Liver (tissue), 9 donors: ENCODE measurements around the gene EPB41L2. TPM values are rescaled to one million over a fixed set of nuclear protein-coding genes. Genes with fewer than 3 reads are reported as not detected.

Source experiments
- DNase-seq: peaks from one replicate; pipeline ENCODE4 v3.0.0-alpha.2; 2017; ENCODE audit warnings: low spot score
- H3K27ac ChIP-seq, 2 donors: one replicate each; pipeline ENCODE4 v1.7.0; 2013; ENCODE audit warnings: inconsistent platforms in 2 of 2, low read length in 2 of 2, control low read depth in 1 of 2, low read depth in 1 of 2, mild to moderate bottlenecking in 1 of 2
- H3K27me3 ChIP-seq, 4 donors: one replicate each; pipeline versions ENCODE4 v1.6.1 to v1.7.0; 2013; ENCODE audit warnings: low read length in 3 of 4, inconsistent platforms in 1 of 4, mild to moderate bottlenecking in 1 of 4, moderate library complexity in 1 of 4; ENCODE audit not compliant: control insufficient read depth in 4 of 4, insufficient read depth in 4 of 4
- H3K36me3 ChIP-seq, 4 donors: one replicate each; pipeline versions ENCODE4 v1.6.1 to v1.7.0; 2013; ENCODE audit warnings: low read length in 3 of 4, mild to moderate bottlenecking in 3 of 4, low read depth in 1 of 4, moderate library complexity in 1 of 4; ENCODE audit not compliant: control insufficient read depth in 4 of 4, insufficient read depth in 3 of 4
- H3K4me1 ChIP-seq, 4 donors: one replicate each; pipeline versions ENCODE4 v1.6.1 to v1.7.0; 2013; ENCODE audit warnings: low read length in 3 of 4, mild to moderate bottlenecking in 3 of 4, moderate library complexity in 1 of 4; ENCODE audit not compliant: control insufficient read depth in 4 of 4, insufficient read depth in 4 of 4
- H3K4me3 ChIP-seq, 3 donors: one replicate each; pipeline versions ENCODE4 v1.6.1 to v1.7.0; 2013; ENCODE audit warnings: low read length in 3 of 3, control low read depth in 1 of 3, low read depth in 1 of 3, mild to moderate bottlenecking in 1 of 3
- H3K9ac ChIP-seq, 2 donors: one replicate each; pipeline ENCODE4 v1.7.0; 2013; ENCODE audit warnings: low read length in 2 of 2, mild to moderate bottlenecking in 2 of 2, moderate library complexity in 2 of 2, control low read depth in 1 of 2, low read depth in 1 of 2
- H3K9me3 ChIP-seq, 4 donors: one replicate each; pipeline versions ENCODE4 v1.6.1 to v1.7.0; 2013; ENCODE audit warnings: low read length in 3 of 4; ENCODE audit not compliant: control insufficient read depth in 4 of 4
- ATF3 ChIP-seq: IDR thresholded peaks from 2 replicates; pipeline ENCODE4 v1.6.1; 2016; ENCODE audit warnings: antibody characterized with exemption
- EGR1 ChIP-seq, 2 donors: IDR thresholded peaks; 2 replicates each; pipeline ENCODE4 v1.6.1; 2016 to 2018; ENCODE audit warnings: antibody characterized with exemption in 2 of 2, low read depth in 2 of 2
- FOXA1 ChIP-seq: IDR thresholded peaks from 2 replicates; pipeline ENCODE4 v1.6.1; 2016; ENCODE audit warnings: antibody characterized with exemption
- FOXA2 ChIP-seq: IDR thresholded peaks from 2 replicates; pipeline ENCODE4 v1.6.1; 2016; ENCODE audit warnings: antibody characterized with exemption
- GABPA ChIP-seq, 2 donors: IDR thresholded peaks in 1 of 2; conservative IDR thresholded peaks in 1 of 2; 2 replicates each; pipeline ENCODE4 v1.6.1; 2016; ENCODE audit warnings: antibody characterized with exemption in 2 of 2, mild to moderate bottlenecking in 1 of 2, moderate library complexity in 1 of 2
- HNF4A ChIP-seq, 2 donors: conservative IDR thresholded peaks; 2 replicates each; pipeline ENCODE4 v1.6.1; 2016; ENCODE audit warnings: antibody characterized with exemption in 2 of 2, mild to moderate bottlenecking in 2 of 2
- HNF4G ChIP-seq: IDR thresholded peaks from 2 replicates; pipeline ENCODE4 v1.6.1; 2016; ENCODE audit warnings: antibody characterized with exemption
- JUND ChIP-seq, 2 donors: IDR thresholded peaks; 2 replicates each; pipeline ENCODE4 v1.6.1; 2016; ENCODE audit warnings: antibody characterized with exemption in 2 of 2
- NR2F2 ChIP-seq: IDR thresholded peaks from 2 replicates; pipeline ENCODE4 v1.6.1; 2016; ENCODE audit warnings: antibody characterized with exemption
- RAD21 ChIP-seq, 2 donors: IDR thresholded peaks; 2 replicates each; pipeline ENCODE4 v1.6.1; 2016; ENCODE audit warnings: antibody characterized with exemption in 2 of 2, mild to moderate bottlenecking in 2 of 2
- RXRA ChIP-seq, 2 donors: IDR thresholded peaks; 2 replicates each; pipeline ENCODE4 v1.6.1; 2017 to 2018; ENCODE audit warnings: antibody characterized with exemption in 2 of 2, mild to moderate bottlenecking in 1 of 2
- SP1 ChIP-seq: IDR thresholded peaks from 2 replicates; pipeline ENCODE4 v1.6.1; 2018; ENCODE audit warnings: antibody characterized with exemption, mild to moderate bottlenecking
- TAF1 ChIP-seq: conservative IDR thresholded peaks from 2 replicates; pipeline ENCODE4 v1.6.1; 2016; ENCODE audit warnings: antibody characterized with exemption, mild to moderate bottlenecking
- YY1 ChIP-seq: IDR thresholded peaks from 2 replicates; pipeline ENCODE4 v1.6.1; 2016; ENCODE audit warnings: antibody characterized with exemption, mild to moderate bottlenecking
- WGBS: extraction: QIAGEN DNeasy Blood & Tissue Kit; methylation state at CpG from one replicate; pipeline ENCODE4 v1.1.7; 2013; 5-methylcytosine and 5-hydroxymethylcytosine counted together
- polyA plus RNA-seq, 2 donors: library from polyadenylated mRNA; stranded (reverse) in 1 of 2; unstranded in 1 of 2; fragments of 200-250 nt in 1 of 2; fragments of >200 nt in 1 of 2; fragmentation: Nextera tagmentation in 1 of 2; extraction: Ambion mirVana in 1 of 2; gene quantifications; one replicate each; pipeline versions ENCODE4 v1.2.1 to v1.2.3, GENCODE V29; 2013 to 2015
- total RNA-seq, 2 donors: library from RNA; depleted of rRNA; stranded (reverse); fragments of >200 nt; gene quantifications; one replicate each; pipeline ENCODE4 v1.2.3, GENCODE V29; 2014
- TF ChIP-seq, protein P1 (sequence below): IDR thresholded peaks from 2 replicates; pipeline ENCODE4 v1.6.1; 2016; ENCODE audit warnings: antibody characterized with exemption, mild to moderate bottlenecking
- TF ChIP-seq, protein P2 (sequence below): IDR thresholded peaks from 2 replicates; pipeline ENCODE4 v1.6.1; 2016; ENCODE audit warnings: antibody characterized with exemption
- TF ChIP-seq, protein P3 (sequence below): IDR thresholded peaks from 2 replicates; pipeline ENCODE4 v1.6.1; 2016; ENCODE audit warnings: antibody characterized with exemption
- TF ChIP-seq, protein P4 (sequence below): fragments of 150-350 bp; IDR thresholded peaks from 2 replicates; pipeline ENCODE4 v1.5.1; 2017; ENCODE audit warnings: improper control_type of control experiment, low read depth, low read length; ENCODE audit not compliant: missing input control
- donor health status: healthy.
- donor health status: healthy.
- donor health status: healthy.
- donor health status: healthy.
- donor health status: healthy.

Gene EPB41L2
- total and polyA plus RNA-seq, 4 donors = 10.0 to 43.3 (median 18.7) TPM

- no peak overlapping the region for H3K9ac ChIP-seq
- no peak overlapping the region for H3K4me3 ChIP-seq
- no peaks in the 10 kb centered on the region for H3K27me3 ChIP-seq
- H3K4me1 ChIP-seq = peaks cover 0 to 11% (median 9%) of the 10 kb centered on the region in 4 donors
- no peak for DNase-seq
- TF ChIP-seq ATF3 (no peak), FOXA2 (no peak), RXRA (IDR thresholded peaks at IDR 0.05) (no peak), HNF4A (conservative IDR thresholded peaks at IDR 0.05) (no peak)
- no peaks in the 10 kb centered on the region for H3K9me3 ChIP-seq
- WGBS = 90% methylated on average over 10 of the region's 10 CpGs
- H3K27ac ChIP-seq = no peak overlapping the region
- no peaks in the 10 kb centered on the region for H3K36me3 ChIP-seq
These were observed 193.4 kb downstream of the EPB41L2 start for GRCh38 chr6:130869681-130870080.

GRCh38 chr6:130865793-130866192, 197.3 kb downstream of the EPB41L2 start:
- no peaks in the 10 kb centered on the region for H3K27me3 ChIP-seq
- 89% methylated on average over 4 of the region's 4 CpGs for WGBS
- no peak for DNase-seq
- no peaks in the 10 kb centered on the region for H3K9me3 ChIP-seq
- H3K4me1 ChIP-seq = peaks cover 0 to 32% (median 28%) of the 10 kb centered on the region in 4 donors
- no peaks in the 10 kb centered on the region for H3K36me3 ChIP-seq
- no peak for TF ChIP-seq HNF4G
- no peak for TF ChIP-seq EGR1 (IDR thresholded peaks at IDR 0.05; ENCODE audit: low read depth in 2 of 2)
- TF ChIP-seq NR2F2 = no peak
- no peak for TF ChIP-seq RXRA (IDR thresholded peaks at IDR 0.05)
- TF ChIP-seq FOXA1 = no peak
- TF ChIP-seq ATF3 = no peak
- TF ChIP-seq, protein P1, sequence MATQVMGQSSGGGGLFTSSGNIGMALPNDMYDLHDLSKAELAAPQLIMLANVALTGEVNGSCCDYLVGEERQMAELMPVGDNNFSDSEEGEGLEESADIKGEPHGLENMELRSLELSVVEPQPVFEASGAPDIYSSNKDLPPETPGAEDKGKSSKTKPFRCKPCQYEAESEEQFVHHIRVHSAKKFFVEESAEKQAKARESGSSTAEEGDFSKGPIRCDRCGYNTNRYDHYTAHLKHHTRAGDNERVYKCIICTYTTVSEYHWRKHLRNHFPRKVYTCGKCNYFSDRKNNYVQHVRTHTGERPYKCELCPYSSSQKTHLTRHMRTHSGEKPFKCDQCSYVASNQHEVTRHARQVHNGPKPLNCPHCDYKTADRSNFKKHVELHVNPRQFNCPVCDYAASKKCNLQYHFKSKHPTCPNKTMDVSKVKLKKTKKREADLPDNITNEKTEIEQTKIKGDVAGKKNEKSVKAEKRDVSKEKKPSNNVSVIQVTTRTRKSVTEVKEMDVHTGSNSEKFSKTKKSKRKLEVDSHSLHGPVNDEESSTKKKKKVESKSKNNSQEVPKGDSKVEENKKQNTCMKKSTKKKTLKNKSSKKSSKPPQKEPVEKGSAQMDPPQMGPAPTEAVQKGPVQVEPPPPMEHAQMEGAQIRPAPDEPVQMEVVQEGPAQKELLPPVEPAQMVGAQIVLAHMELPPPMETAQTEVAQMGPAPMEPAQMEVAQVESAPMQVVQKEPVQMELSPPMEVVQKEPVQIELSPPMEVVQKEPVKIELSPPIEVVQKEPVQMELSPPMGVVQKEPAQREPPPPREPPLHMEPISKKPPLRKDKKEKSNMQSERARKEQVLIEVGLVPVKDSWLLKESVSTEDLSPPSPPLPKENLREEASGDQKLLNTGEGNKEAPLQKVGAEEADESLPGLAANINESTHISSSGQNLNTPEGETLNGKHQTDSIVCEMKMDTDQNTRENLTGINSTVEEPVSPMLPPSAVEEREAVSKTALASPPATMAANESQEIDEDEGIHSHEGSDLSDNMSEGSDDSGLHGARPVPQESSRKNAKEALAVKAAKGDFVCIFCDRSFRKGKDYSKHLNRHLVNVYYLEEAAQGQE = no peak
- TF ChIP-seq, protein P2, sequence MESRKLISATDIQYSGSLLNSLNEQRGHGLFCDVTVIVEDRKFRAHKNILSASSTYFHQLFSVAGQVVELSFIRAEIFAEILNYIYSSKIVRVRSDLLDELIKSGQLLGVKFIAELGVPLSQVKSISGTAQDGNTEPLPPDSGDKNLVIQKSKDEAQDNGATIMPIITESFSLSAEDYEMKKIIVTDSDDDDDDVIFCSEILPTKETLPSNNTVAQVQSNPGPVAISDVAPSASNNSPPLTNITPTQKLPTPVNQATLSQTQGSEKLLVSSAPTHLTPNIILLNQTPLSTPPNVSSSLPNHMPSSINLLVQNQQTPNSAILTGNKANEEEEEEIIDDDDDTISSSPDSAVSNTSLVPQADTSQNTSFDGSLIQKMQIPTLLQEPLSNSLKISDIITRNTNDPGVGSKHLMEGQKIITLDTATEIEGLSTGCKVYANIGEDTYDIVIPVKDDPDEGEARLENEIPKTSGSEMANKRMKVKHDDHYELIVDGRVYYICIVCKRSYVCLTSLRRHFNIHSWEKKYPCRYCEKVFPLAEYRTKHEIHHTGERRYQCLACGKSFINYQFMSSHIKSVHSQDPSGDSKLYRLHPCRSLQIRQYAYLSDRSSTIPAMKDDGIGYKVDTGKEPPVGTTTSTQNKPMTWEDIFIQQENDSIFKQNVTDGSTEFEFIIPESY = no peak
- TF ChIP-seq YY1 = no peak
- TF ChIP-seq JUND (IDR thresholded peaks at IDR 0.05) = no peak
- TF ChIP-seq SP1 = no peak
- TF ChIP-seq, protein P3, sequence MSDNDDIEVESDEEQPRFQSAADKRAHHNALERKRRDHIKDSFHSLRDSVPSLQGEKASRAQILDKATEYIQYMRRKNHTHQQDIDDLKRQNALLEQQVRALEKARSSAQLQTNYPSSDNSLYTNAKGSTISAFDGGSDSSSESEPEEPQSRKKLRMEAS = no peak
- no peak for TF ChIP-seq GABPA (IDR thresholded peaks at IDR 0.05 in 1 of 2, conservative IDR thresholded peaks at IDR 0.05 in 1 of 2)
- TF ChIP-seq HNF4A (conservative IDR thresholded peaks at IDR 0.05) = no peak
- TF ChIP-seq, protein P4, sequence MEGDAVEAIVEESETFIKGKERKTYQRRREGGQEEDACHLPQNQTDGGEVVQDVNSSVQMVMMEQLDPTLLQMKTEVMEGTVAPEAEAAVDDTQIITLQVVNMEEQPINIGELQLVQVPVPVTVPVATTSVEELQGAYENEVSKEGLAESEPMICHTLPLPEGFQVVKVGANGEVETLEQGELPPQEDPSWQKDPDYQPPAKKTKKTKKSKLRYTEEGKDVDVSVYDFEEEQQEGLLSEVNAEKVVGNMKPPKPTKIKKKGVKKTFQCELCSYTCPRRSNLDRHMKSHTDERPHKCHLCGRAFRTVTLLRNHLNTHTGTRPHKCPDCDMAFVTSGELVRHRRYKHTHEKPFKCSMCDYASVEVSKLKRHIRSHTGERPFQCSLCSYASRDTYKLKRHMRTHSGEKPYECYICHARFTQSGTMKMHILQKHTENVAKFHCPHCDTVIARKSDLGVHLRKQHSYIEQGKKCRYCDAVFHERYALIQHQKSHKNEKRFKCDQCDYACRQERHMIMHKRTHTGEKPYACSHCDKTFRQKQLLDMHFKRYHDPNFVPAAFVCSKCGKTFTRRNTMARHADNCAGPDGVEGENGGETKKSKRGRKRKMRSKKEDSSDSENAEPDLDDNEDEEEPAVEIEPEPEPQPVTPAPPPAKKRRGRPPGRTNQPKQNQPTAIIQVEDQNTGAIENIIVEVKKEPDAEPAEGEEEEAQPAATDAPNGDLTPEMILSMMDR = no peak
- TF ChIP-seq FOXA2 = no peak
- no peak for TF ChIP-seq TAF1
- no peak for TF ChIP-seq RAD21 (IDR thresholded peaks at IDR 0.05)
- no peak overlapping the region for H3K4me3 ChIP-seq
- no peak overlapping the region for H3K27ac ChIP-seq
- H3K9ac ChIP-seq = no peak overlapping the region
